A549 (cell line): Measurements from ENCODE around the gene SHFL. TPM values are rescaled to one million over a fixed set of nuclear protein-coding genes. Genes with fewer than 3 reads are reported as not detected.

Experiments
- ATAC-seq, 2 experiments: fragments of 200-7000 bp in 1 of 2; fragments of >200 bp in 1 of 2; cut with Nextera tagmentation in 1 of 2; cut with Tn5 transposase in 1 of 2; 3 replicates each; pipeline versions ENCODE4 v1.8.0 to v1.9.1; 2018 to 2020; ENCODE audit warnings: mild to moderate bottlenecking in 1 of 2, moderate library complexity in 1 of 2
- CTCF ChIA-PET: fragments of 300-600 bp; sonication (Branson Sonifier 250); formaldehyde crosslinking; extraction: SDS; loops from one replicate; lab custom pipeline; 2021; ENCODE audit warnings: antibody characterized with exemption, inconsistent platforms; lab: Yijun Ruan, JAX
- POLR2A ChIA-PET: fragments of 350-600 bp; formaldehyde crosslinking; extraction: SDS; loops from one replicate; lab custom pipeline; 2021; ENCODE audit warnings: antibody characterized with exemption, inconsistent platforms; lab: Yijun Ruan, JAX
- DNase-seq, 2 experiments: peaks; one replicate each; pipeline versions ENCODE4 v3.0.0 to v3.0.0-alpha.2; 2011 to 2016; ENCODE audit warnings: low read depth in 1 of 2, low spot score in 1 of 2
- FAIRE-seq: peaks from 2 replicates; lab custom pipeline; 2011; peaks lifted over from hg19 to GRCh38; lab: Jason Lieb, UNC
- H3K27ac ChIP-seq, 2 experiments: fragments of >200 bp; sonication (Bioruptor Twin); formaldehyde crosslinking; 3 replicates each; pipeline ENCODE4 v1.5.1; 2016 to 2017
- H3K4me1 ChIP-seq: fragments of >200 bp; sonication (Bioruptor Twin); formaldehyde crosslinking; 3 replicates; pipeline ENCODE4 v1.6.1; 2016
- H3K4me2 ChIP-seq: fragments of >200 bp; sonication (Bioruptor Twin); formaldehyde crosslinking; 3 replicates; pipeline ENCODE4 v1.6.1; 2016
- H3K4me3 ChIP-seq: fragments of >200 bp; sonication (Bioruptor Twin); formaldehyde crosslinking; 3 replicates; pipeline ENCODE4 v1.5.1; 2016
- H3K9me3 ChIP-seq: fragments of >200 bp; sonication (Bioruptor Twin); formaldehyde crosslinking; 3 replicates; pipeline ENCODE4 v1.6.1; 2016
- BHLHE40 ChIP-seq: IDR thresholded peaks from 2 replicates; pipeline ENCODE4 v1.6.1; 2012; ENCODE audit warnings: low read depth, low read length, inconsistent platforms
- CEBPB ChIP-seq, 2 experiments: fragments of >200 bp in 1 of 2; sonication (Bioruptor Twin) in 1 of 2; formaldehyde crosslinking in 1 of 2; IDR thresholded peaks; 2 replicates each; pipeline ENCODE4 v1.6.1; 2012 to 2016
- CHD2 ChIP-seq: fragments of 150-350 bp; IDR thresholded peaks from 2 replicates; pipeline ENCODE4 v1.6.1; 2014; ENCODE audit warnings: low read length; ENCODE audit not compliant: partially characterized antibody
- CHD4 ChIP-seq: fragments of 200-600 bp; sonication (generic); IDR thresholded peaks from 2 replicates; pipeline ENCODE4 v1.6.1; 2016; ENCODE audit warnings: antibody characterized with exemption, mild to moderate bottlenecking, borderline replicate concordance
- EHMT2 ChIP-seq: fragments of 200-600 bp; sonication (generic); IDR thresholded peaks from 2 replicates; pipeline ENCODE4 v1.6.1; 2016; ENCODE audit warnings: antibody characterized with exemption, low read depth, mild to moderate bottlenecking, moderate library complexity
- EP300 ChIP-seq, 2 experiments: fragments of >200 bp; sonication (Bioruptor Twin); formaldehyde crosslinking; IDR thresholded peaks; 2 replicates in 1 of 2; 3 replicates in 1 of 2; pipeline ENCODE4 v1.6.1; 2016 to 2017
- ESRRA ChIP-seq: fragments of 150-350 bp; IDR thresholded peaks from 2 replicates; pipeline ENCODE4 v1.6.1; 2014; ENCODE audit warnings: mild to moderate bottlenecking, low read length, borderline replicate concordance
- FOSL2 ChIP-seq, 2 experiments: fragments of 450-650 bp in 1 of 2; fragments of >200 bp in 1 of 2; sonication (Bioruptor Twin) in 1 of 2; formaldehyde crosslinking; IDR thresholded peaks; 2 replicates each; pipeline versions ENCODE4 v1.5.0 to v1.6.1; 2016 to 2020; ENCODE audit warnings: mild to moderate bottlenecking in 1 of 2, moderate library complexity in 1 of 2
- HMGXB4 ChIP-seq: fragments of 250-450 bp; sonication (Bioruptor Pico); IDR thresholded peaks from 2 replicates; pipeline ENCODE4 v1.5.0; 2021; ENCODE audit warnings: mild to moderate bottlenecking, moderate library complexity, borderline replicate concordance
- HOXB13 ChIP-seq: fragments of 250-450 bp; sonication (Bioruptor Pico); IDR thresholded peaks from 2 replicates; pipeline ENCODE4 v1.5.0; 2020; ENCODE audit warnings: low read depth, mild to moderate bottlenecking, moderate library complexity
- JUN ChIP-seq, 2 experiments: fragments of >200 bp; sonication (Bioruptor Twin); formaldehyde crosslinking; IDR thresholded peaks; 2 replicates in 1 of 2; 3 replicates in 1 of 2; pipeline ENCODE4 v1.6.1; 2016 to 2017
- JUNB ChIP-seq: fragments of >200 bp; sonication (Bioruptor Twin); formaldehyde crosslinking; IDR thresholded peaks from 2 replicates; pipeline ENCODE4 v1.6.1; 2016
- KDM1A ChIP-seq: fragments of 200-600 bp; sonication (generic); IDR thresholded peaks from 2 replicates; pipeline ENCODE4 v1.6.1; 2016; ENCODE audit warnings: low read depth, mild to moderate bottlenecking
- MAFK ChIP-seq: fragments of 450-650 bp; IDR thresholded peaks from 2 replicates; pipeline ENCODE4 v1.6.1; 2014; ENCODE audit not compliant: partially characterized antibody
- MAZ ChIP-seq: fragments of 150-350 bp; IDR thresholded peaks from 2 replicates; pipeline ENCODE4 v1.6.1; 2014; ENCODE audit warnings: antibody characterized with exemption, low read depth, low read length, borderline replicate concordance
- NFE2L2 ChIP-seq: fragments of 150-350 bp; conservative IDR thresholded peaks from 2 replicates; pipeline ENCODE4 v1.6.1; 2014; ENCODE audit warnings: low read length
- SMC3 ChIP-seq: fragments of >200 bp; sonication (Bioruptor Twin); formaldehyde crosslinking; IDR thresholded peaks from 3 replicates; pipeline ENCODE4 v1.6.1; 2018; ENCODE audit warnings: inconsistent platforms
- TP53 ChIP-seq: fragments of 250-450 bp; sonication (Bioruptor Pico); IDR thresholded peaks from 2 replicates; pipeline ENCODE4 v1.5.0; 2021; ENCODE audit warnings: mild to moderate bottlenecking, moderate library complexity
- USF2 ChIP-seq: fragments of 450-650 bp; IDR thresholded peaks from 2 replicates; pipeline ENCODE4 v1.6.1; 2014; ENCODE audit warnings: antibody characterized with exemption
- ZSCAN20 ChIP-seq: fragments of 250-450 bp; sonication (Bioruptor Pico); IDR thresholded peaks from 2 replicates; pipeline ENCODE4 v1.8.0; 2022; ENCODE audit warnings: mild to moderate bottlenecking, moderate library complexity
- WGBS: methylation state at CpG from one replicate; pipeline ENCODE4 v1.1.6; 2017; ENCODE audit errors: missing lambda C conversion rate; 5-methylcytosine and 5-hydroxymethylcytosine counted together
- polyA plus RNA-seq, 4 experiments: library from polyadenylated mRNA; depleted of rRNA in 3 of 4; stranded (reverse); fragments of >200 nt; fragmentation: RNase III in 1 of 4; extraction: RNeasy Plus Mini Kit Qiagen cat#74134 plus additional on column Dnase treatment in 1 of 4; gene quantifications; 2 replicates in 3 of 4; 3 replicates in 1 of 4; pipeline ENCODE4 v1.2.3, GENCODE V29; 2011 to 2017
- TF ChIP-seq, protein P1 (sequence below): fragments of >200 bp; sonication (Bioruptor Twin); formaldehyde crosslinking; IDR thresholded peaks from 2 replicates; pipeline ENCODE4 v1.6.1; 2016
- TF ChIP-seq, protein P2 (sequence below): IDR thresholded peaks from 2 replicates; pipeline ENCODE4 v1.6.1; 2012

Gene SHFL
- polyA plus RNA-seq, 2 of the 4 experiments (the other 2 are of a cell fraction), result 10.1 to 12.5 TPM

- Histone ChIP-seq H3K4me2 (peak overlapping the region; percentile 73), H3K9me3 (no peaks in the 10 kb centered on the region), H3K4me3 (no peak overlapping the region), H3K4me1 (peaks cover 30% of the 10 kb centered on the region), H3K27ac (peak overlapping the region; percentile 82 to 88)
- TF ChIP-seq EP300 (IDR thresholded peaks at IDR 0.05) (peak; percentile 6 to 18; a peak in 2 of 5 replicates), ESRRA (no peak), TP53 (no peak), CEBPB (IDR thresholded peaks at IDR 0.05) (peak; percentile 74 to 75; a peak in 3 of 4 replicates), ZSCAN20 (CRISPR knock-in tag) (no peak), JUN (IDR thresholded peaks at IDR 0.05) (peak in 1 of 2 experiments; percentile 48; a peak in 2 of 5 replicates), CHD4 (no peak), MAZ (no peak)
- TF ChIP-seq, protein P1, sequence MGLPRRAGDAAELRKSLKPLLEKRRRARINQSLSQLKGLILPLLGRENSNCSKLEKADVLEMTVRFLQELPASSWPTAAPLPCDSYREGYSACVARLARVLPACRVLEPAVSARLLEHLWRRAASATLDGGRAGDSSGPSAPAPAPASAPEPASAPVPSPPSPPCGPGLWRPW, result no peak
- TF ChIP-seq, protein P2, sequence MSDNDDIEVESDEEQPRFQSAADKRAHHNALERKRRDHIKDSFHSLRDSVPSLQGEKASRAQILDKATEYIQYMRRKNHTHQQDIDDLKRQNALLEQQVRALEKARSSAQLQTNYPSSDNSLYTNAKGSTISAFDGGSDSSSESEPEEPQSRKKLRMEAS, result 0 out of 2 replicates have a peak, but pooled peaks have one; percentile 25
- ChIA-PET CTCF (interaction anchor here (2.0 kb wide), 1 partner anchor 9 kb away, joined by 14 read pairs; no protein-coding TSS in a partner anchor), POLR2A (no interaction called here)
- DNase-seq, result peak; percentile 33 to 86
- peak; percentile 80 to 89 for ATAC-seq
- 10% methylated on average over 5 of the region's 5 CpGs for WGBS
- FAIRE-seq, result no peak
These were observed 49.5 kb upstream of the SHFL start for GRCh38 chr19:10036601-10037071.

- FAIRE-seq, result no peak
- DNase-seq, result peak in 1 of 2 experiments; percentile 35
- ChIA-PET CTCF (interaction anchor here (2.0 kb wide), 1 partner anchor 10 kb away, joined by 14 read pairs; no protein-coding TSS in a partner anchor), POLR2A (no interaction called here)
- no peak for TF ChIP-seq NFE2L2
- TF ChIP-seq MAFK, result no peak
- no peak for TF ChIP-seq EHMT2
- TF ChIP-seq HMGXB4 (CRISPR knock-in tag), result no peak
- TF ChIP-seq USF2, result no peak
- TF ChIP-seq BHLHE40, result no peak
- TF ChIP-seq FOSL2 (IDR thresholded peaks at IDR 0.05), result no peak
- no peak for TF ChIP-seq FOSL2 (CRISPR knock-in tag; IDR thresholded peaks at IDR 0.05)
- TF ChIP-seq JUNB, result no peak
- TF ChIP-seq CHD2, result no peak
- TF ChIP-seq SMC3, result no peak
- TF ChIP-seq HOXB13 (CRISPR knock-in tag), result no peak
- no peak for TF ChIP-seq KDM1A
- Histone ChIP-seq H3K27ac (peak overlapping the region; percentile 82 to 88), H3K4me2 (peak overlapping the region; percentile 73), H3K4me3 (no peak overlapping the region), H3K4me1 (peaks cover 30% of the 10 kb centered on the region), H3K9me3 (no peaks in the 10 kb centered on the region)
- WGBS, result 20% methylated on average over 4 of the region's 4 CpGs
- ATAC-seq, result peak; percentile 38 to 47; a peak in 3 of 6 replicates
These were observed 48.8 kb upstream of the SHFL start for GRCh38 chr19:10037367-10037766.
